Dedifferentiated amniotic fluid mesenchymal stem cell (primary cell): Measurements from ENCODE around the gene ADAMTS12.
"Not testable (repeated sequence)": the region's sequence is repeated elsewhere in the genome, so short reads cannot be mapped to it uniquely, and the experiment has no call there.

Experiments used
- DNase-seq: peaks from one replicate; pipeline ENCODE4 v3.0.0-alpha.2; 2016; ENCODE audit errors: extremely low spot score

The ADAMTS12 gene

DNA sequence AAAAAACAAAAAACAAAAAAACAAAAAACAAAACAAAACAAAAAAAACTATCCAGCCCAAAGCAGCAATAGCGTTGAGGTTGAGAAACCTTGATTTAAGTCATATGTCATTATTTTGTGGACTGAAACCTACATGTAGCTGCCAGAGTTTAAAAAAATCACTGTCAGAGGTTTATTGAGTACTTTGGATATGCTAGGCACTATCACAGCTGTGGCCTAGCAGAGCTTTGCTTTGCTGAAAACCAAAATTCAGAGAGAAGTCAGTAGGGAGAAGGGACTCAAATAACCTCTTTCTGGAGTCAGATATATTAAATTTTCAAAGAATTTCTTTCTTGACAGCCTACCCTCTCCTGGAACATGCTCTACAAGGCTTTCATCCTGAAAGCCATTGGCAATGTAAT is 299.5 kb downstream of the ADAMTS12 start:
- DNase-seq, result no peak

GRCh38 chr5:33588654-33589372 is 303.0 kb downstream of the ADAMTS12 start:
- DNase-seq, result no peak

- no peak for DNase-seq
These were observed 308.5 kb downstream of the ADAMTS12 start for GRCh38 chr5:33583332-33583731.

DNA sequence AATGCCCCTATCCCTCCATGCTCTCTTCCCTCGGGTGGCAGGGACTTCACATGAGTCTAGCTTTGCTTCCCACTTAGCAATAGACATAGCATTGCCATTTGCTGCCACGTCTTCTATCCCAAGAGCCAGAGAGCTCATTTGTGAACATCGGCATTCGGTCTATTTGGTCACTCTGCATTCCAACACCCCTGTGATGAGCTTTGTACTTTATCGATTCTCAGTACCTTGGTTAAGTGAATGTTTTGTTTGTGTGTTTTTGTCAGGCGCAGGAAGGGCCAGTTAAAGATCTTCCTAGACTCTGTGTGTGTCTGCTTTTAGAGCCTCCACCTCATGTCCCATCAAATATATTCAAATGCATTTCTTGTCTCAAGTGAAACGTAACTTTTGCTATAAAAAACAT is 309.4 kb downstream of the ADAMTS12 start:
- DNase-seq, result no peak

- DNase-seq, result no peak
These were observed 312.0 kb downstream of the ADAMTS12 start for GRCh38 chr5:33579789-33580188.

GRCh38 chr5:33579152-33579551 is 312.6 kb downstream of the ADAMTS12 start:
- no peak for DNase-seq

- no peak for DNase-seq
These were observed 314.8 kb downstream of the ADAMTS12 start for GRCh38 chr5:33576726-33577590.

DNA sequence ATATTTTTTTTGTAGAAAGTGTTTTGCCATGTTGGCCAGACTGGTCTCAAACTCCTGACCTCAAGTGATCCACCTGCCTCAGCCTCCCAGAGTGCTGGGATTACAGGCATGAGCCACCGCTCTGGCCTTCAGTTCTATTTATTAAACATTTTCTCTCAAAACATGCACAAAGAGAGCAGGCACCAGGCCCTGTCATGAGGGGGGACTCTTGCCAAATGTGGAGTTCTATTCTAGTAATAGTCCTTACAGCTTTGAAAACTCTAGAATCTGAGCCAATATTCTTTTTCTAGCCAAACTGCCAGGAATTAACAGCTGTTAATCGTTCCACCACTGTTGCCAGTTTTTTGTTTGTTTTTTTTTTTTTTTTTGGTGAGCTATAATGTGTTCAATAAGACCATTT is 326.5 kb downstream of the ADAMTS12 start:
- no peak for DNase-seq

- DNase-seq, result no peak
These were observed 327.5 kb downstream of the ADAMTS12 start for GRCh38 chr5:33563983-33564908.

GRCh38 chr5:33563530-33563929 is 328.3 kb downstream of the ADAMTS12 start:
- no peak for DNase-seq

- DNase-seq, result no peak
These were observed 333.3 kb downstream of the ADAMTS12 start for GRCh38 chr5:33558489-33558888.

DNA sequence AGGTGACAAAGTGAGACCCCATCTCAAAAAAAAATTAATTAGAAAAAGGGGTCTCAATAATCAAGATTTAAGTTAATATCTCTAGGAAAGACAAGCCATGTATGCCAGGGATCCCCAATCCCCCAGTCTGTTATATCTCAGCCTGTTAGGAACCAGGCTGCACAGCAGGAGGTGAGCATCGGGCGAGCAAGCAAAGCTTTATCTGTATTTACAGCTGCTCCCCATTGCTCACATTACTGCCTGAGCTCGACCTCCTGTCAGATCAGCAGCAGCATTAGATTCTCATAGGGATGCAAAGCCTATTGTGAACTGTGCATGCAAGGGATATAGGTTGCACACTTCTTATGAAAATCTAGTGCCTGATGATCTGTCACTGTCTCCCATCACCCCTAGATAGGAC is 334.2 kb downstream of the ADAMTS12 start:
- DNase-seq, result no peak

DNA sequence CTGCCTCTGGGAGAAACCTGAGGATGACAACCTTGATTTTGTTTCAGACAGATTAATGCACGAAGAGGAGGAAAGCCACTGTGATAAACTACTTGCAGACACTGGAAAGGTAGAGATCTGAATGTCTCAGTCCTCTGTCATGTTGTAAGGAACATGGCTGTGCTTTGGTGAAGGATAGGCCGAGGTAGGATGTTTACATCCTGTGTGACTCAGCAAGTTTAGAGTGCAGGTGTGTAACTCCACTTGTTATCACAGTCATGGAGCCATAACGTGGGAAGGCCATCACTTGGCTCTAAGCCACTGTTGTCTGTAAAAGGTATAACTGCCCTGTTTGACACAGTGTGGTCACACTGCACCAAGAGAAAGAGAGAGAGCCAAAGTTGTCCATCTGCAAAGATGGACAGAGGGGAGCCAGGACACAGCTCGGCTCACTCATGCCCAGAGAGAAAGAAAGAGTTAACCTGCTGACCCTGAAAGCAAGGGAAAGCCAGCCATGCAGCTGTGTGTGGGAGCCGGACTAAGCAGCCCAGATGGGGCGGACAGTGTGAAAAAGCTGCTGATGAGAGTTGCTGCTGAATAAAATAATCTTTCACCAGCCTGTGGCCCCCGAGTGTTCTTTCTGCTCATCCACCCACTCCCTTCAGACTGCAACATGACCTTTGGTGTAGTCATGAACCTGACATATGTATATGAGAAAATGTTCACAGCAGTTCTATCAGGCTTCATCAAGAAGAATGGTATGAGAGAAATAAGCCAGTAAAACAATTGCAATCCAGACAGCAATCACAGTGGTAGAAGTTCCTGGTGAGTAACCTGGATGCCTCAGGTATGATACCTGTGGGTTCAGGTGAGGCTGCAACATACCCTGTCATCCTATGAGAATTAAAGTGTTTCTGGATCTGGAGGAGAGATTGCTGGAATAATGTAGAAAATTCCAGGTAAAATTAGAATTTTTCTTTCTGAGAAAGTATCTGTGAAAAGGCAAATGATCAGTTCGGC is 335.2 kb downstream of the ADAMTS12 start:
- no peak for DNase-seq

GRCh38 chr5:33549982-33550567 is 341.7 kb downstream of the ADAMTS12 start:
- DNase-seq, result no peak

DNA sequence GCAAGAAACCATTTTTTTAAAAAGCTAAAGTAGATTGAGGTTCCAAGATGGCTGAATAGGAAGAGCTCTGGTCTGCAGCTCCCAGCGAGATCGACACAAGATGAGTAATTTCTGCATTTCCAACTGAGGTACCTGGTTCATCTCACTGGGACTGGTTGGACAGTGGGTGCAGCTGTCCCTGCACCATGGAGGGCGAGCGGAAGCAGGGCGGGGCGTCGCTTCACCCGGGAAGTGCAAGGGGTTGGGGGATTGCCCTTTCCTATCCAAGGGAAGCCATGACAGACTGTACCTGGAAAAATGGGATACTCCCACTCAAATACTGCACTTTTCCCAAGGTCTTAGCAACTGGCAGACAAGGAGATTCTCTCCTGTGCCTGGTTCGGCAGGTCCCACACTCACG is 352.0 kb downstream of the ADAMTS12 start:
- DNase-seq, result not testable (repeated sequence)

DNA sequence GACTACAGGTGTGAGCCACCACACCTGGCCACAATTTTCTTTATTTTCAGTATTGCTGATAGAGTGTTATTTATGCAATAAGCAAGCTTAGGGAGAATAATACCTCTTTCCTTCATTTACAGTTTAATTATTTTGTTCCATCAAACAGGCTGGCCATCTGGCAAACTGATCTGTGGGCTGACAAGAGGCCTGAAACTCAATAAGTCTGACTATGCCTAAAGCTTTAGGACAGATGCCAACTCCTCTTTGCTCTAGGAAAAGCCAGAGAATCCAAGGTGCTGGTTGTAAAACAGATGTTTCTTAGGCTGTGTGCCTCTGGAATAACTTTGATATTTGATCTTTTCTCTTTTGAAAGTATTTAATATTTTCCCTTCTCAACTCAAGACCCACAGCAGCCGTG is 352.6 kb downstream of the ADAMTS12 start:
- no peak for DNase-seq

- no peak for DNase-seq
These were observed 353.6 kb downstream of the ADAMTS12 start for GRCh38 chr5:33538201-33538600.

DNA sequence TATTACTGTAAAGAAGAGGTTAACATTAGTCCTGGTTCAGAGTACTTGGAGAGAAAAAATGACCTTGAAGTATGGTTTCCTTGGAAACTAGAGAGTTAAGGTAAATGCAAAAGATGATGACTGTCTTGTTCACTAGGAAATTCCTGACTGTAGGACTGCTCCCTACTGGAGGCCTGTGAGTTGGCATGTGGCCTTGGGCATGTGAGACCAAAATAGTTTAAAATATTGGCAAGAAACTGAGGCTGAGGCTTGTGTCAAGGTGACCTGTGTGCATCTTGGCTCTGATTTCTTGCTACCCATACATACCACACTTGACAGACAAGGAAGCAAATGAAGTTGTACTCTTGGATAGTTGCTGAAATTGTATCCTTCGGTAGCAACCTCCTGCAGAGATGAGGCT is 354.6 kb downstream of the ADAMTS12 start:
- DNase-seq, result no peak

DNA sequence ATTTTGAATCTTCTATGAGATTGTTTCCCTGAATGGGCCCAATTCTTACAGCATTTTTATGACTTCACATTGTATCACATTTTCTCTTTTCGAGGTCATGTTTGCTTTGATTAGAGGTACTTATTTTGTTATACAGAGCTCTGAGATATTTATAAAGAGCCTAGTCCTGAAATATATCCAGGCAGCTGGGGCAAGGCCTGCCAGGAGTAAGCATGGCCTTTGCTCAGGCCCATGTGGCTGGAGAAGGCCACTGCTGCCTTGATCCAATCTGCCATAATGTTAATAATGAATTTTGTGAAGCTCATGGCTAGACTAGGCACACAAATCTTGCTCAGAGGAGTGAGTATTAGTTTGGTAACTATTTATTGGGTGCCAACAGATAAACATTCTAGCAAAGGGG is 355.0 kb downstream of the ADAMTS12 start:
- DNase-seq, result no peak

GRCh38 chr5:33531824-33532223 is 360.0 kb downstream of the ADAMTS12 start:
- no peak for DNase-seq

DNA sequence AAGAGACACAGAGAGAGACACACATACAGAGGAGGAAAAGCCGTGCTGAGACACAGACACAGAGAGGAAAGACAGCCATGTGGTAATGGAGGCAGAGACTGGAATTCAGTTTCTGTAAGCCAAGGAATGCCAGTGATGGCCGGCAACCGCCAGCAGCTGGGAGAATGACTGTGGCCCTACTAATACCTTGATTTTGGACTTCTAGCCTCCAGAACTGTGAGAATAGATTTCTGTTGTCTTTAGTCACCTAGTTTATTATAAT is 360.8 kb downstream of the ADAMTS12 start:
- DNase-seq, result no peak
